Urinary bladder (tissue), 4 donors: ENCODE measurements around the gene ID3. TPM values are rescaled to one million over a fixed set of nuclear protein-coding genes. Genes with fewer than 3 reads are reported as not detected.

ENCODE experiments used
- DNase-seq: peaks from one replicate; pipeline ENCODE4 v3.0.0-alpha.2; 2015; ENCODE audit errors: extremely low spot score
- H3K27ac ChIP-seq: one replicate; pipeline ENCODE4 v1.5.1; 2013; ENCODE audit warnings: low read depth, mild to moderate bottlenecking, moderate library complexity
- H3K36me3 ChIP-seq: one replicate; pipeline ENCODE4 v1.6.1; 2013; ENCODE audit warnings: mild to moderate bottlenecking, moderate library complexity; ENCODE audit not compliant: insufficient read depth
- H3K4me1 ChIP-seq: one replicate; pipeline ENCODE4 v1.6.1; 2013; ENCODE audit warnings: mild to moderate bottlenecking, moderate library complexity; ENCODE audit not compliant: insufficient read depth
- H3K4me3 ChIP-seq: one replicate; pipeline ENCODE4 v1.5.1; 2013; ENCODE audit warnings: low read depth, low read length
- whole genome bisulfite sequencing: extraction: QIAGEN DNeasy Blood & Tissue Kit; methylation state at CpG from one replicate; pipeline ENCODE4 v1.1.7; 2013; 5-methylcytosine and 5-hydroxymethylcytosine counted together
- polyA plus RNA-seq: library from polyadenylated mRNA; stranded (reverse); fragments of 200-250 nt; gene quantifications from one replicate; pipeline ENCODE4 v1.2.3, GENCODE V29; 2013
- total RNA-seq: library from RNA; depleted of rRNA; stranded (reverse); fragments of >200 nt; gene quantifications from one replicate; pipeline ENCODE4 v1.2.3, GENCODE V29; 2014
- donor health status: healthy with polysubstance abuse.
- donor health status: healthy.

Gene ID3
- total and polyA plus RNA-seq, 2 donors = 152 to 299 TPM

- Histone ChIP-seq H3K4me1 (no peaks in the 10 kb centered on the region), H3K4me3 (no peak overlapping the region), H3K36me3 (no peaks in the 10 kb centered on the region), H3K27ac (no peak overlapping the region)
- DNase-seq = no peak
- 40% methylated on average over 4 of the region's 4 CpGs for WGBS
These were observed 19.2 kb upstream of the ID3 start for GRCh38 chr1:23578311-23578996.

GRCh38 chr1:23577056-23578004 is 18.0 kb upstream of the ID3 start:
- peak overlapping the region; percentile 83 for H3K27ac ChIP-seq
- no peak for DNase-seq
- no peak overlapping the region for H3K4me3 ChIP-seq
- WGBS = 14% methylated on average over 11 of the region's 11 CpGs
- no peaks in the 10 kb centered on the region for H3K4me1 ChIP-seq
- no peaks in the 10 kb centered on the region for H3K36me3 ChIP-seq

GRCh38 chr1:23576338-23577055 is 17.2 kb upstream of the ID3 start:
- WGBS = 60% methylated on average over 7 of the region's 7 CpGs
- no peaks in the 10 kb centered on the region for H3K4me1 ChIP-seq
- H3K27ac ChIP-seq = peak overlapping the region; percentile 83
- no peaks in the 10 kb centered on the region for H3K36me3 ChIP-seq
- no peak for DNase-seq
- H3K4me3 ChIP-seq = no peak overlapping the region

GRCh38 chr1:23575226-23575810 is 16.0 kb upstream of the ID3 start:
- no peaks in the 10 kb centered on the region for H3K4me1 ChIP-seq
- no peak overlapping the region for H3K27ac ChIP-seq
- WGBS = 70% methylated on average over 5 of the region's 5 CpGs
- no peak overlapping the region for H3K4me3 ChIP-seq
- no peak for DNase-seq
- no peaks in the 10 kb centered on the region for H3K36me3 ChIP-seq

GRCh38 chr1:23574265-23574754 is 15.0 kb upstream of the ID3 start:
- Histone ChIP-seq H3K36me3 (no peaks in the 10 kb centered on the region), H3K4me1 (no peaks in the 10 kb centered on the region), H3K4me3 (no peak overlapping the region), H3K27ac (no peak overlapping the region)
- no peak for DNase-seq
- 84% methylated on average over 2 of the region's 2 CpGs for WGBS

- WGBS = 72% methylated on average over 4 of the region's 4 CpGs
These were observed 14.4 kb upstream of the ID3 start for GRCh38 chr1:23573574-23574182.

GRCh38 chr1:23571465-23571864 is 12.2 kb upstream of the ID3 start:
- Histone ChIP-seq H3K36me3 (no peaks in the 10 kb centered on the region), H3K4me3 (no peak overlapping the region), H3K27ac (no peak overlapping the region), H3K4me1 (no peaks in the 10 kb centered on the region)
- DNase-seq = no peak
- WGBS = 81% methylated on average over 3 of the region's 3 CpGs

More at GRCh38 chr1:23573574-23574182, 14.4 kb upstream of the ID3 start:
- no peak overlapping the region for H3K4me3 ChIP-seq
- no peaks in the 10 kb centered on the region for H3K36me3 ChIP-seq
- H3K27ac ChIP-seq = no peak overlapping the region
- no peaks in the 10 kb centered on the region for H3K4me1 ChIP-seq
- DNase-seq = no peak

GRCh38 chr1:23570001-23570691 is 10.8 kb upstream of the ID3 start:
- H3K27ac ChIP-seq = no peak overlapping the region
- no peak for DNase-seq
- no peaks in the 10 kb centered on the region for H3K4me1 ChIP-seq
- H3K4me3 ChIP-seq = no peak overlapping the region
- no peaks in the 10 kb centered on the region for H3K36me3 ChIP-seq
- WGBS = 96% methylated on average over 4 of the region's 4 CpGs

GRCh38 chr1:23568608-23569383 is 9.5 kb upstream of the ID3 start:
- WGBS = 31% methylated on average over 16 of the region's 16 CpGs
- peak overlapping the region; percentile 90 for H3K27ac ChIP-seq
- H3K36me3 ChIP-seq = no peaks in the 10 kb centered on the region
- H3K4me3 ChIP-seq = peak overlapping the region; percentile 60
- no peaks in the 10 kb centered on the region for H3K4me1 ChIP-seq
- no peak for DNase-seq

GRCh38 chr1:23567996-23568607 is 8.8 kb upstream of the ID3 start:
- Histone ChIP-seq H3K4me1 (no peaks in the 10 kb centered on the region), H3K27ac (peak overlapping the region; percentile 90), H3K4me3 (peak overlapping the region; percentile 60), H3K36me3 (no peaks in the 10 kb centered on the region)
- DNase-seq = no peak
- 1% methylated on average over 66 of the region's 66 CpGs for WGBS

GRCh38 chr1:23567629-23567995 is 8.3 kb upstream of the ID3 start:
- Histone ChIP-seq H3K4me1 (no peaks in the 10 kb centered on the region), H3K36me3 (no peaks in the 10 kb centered on the region), H3K27ac (peak overlapping the region; percentile 73), H3K4me3 (peak overlapping the region; percentile 60)
- DNase-seq = no peak
- 68% methylated on average over 15 of the region's 15 CpGs for WGBS
